Measurements from ENCODE around the gene CYP4F22. TPM values are rescaled to one million over a fixed set of nuclear protein-coding genes. Genes with fewer than 3 reads are reported as not detected.

Gene CYP4F22
- total RNA-seq, 2 donors from 2014 or later: 28.9 to 48.1 TPM

- WGBS: 32% methylated on average over 1 of the region's 1 CpG
- no peaks in the 10 kb centered on the region for H3K9me3 ChIP-seq
- H3K36me3 ChIP-seq: no peaks in the 10 kb centered on the region
- intact Hi-C loops (cut with DNase I): no loop called here
- TF ChIP-seq POLR2AphosphoS5 (IDR thresholded peaks at IDR 0.05): peak; percentile 96
- TF ChIP-seq POLR2A (IDR thresholded peaks at IDR 0.05): no peak
- TF ChIP-seq CTCF (IDR thresholded peaks at IDR 0.05): no peak
- H3K27me3 ChIP-seq (replicated peaks; ENCODE audit: insufficient read depth): no peaks in the 10 kb centered on the region
- H3K27ac ChIP-seq: peak overlapping the region; percentile 49 to 81
- H3K4me1 ChIP-seq (replicated peaks): no peaks in the 10 kb centered on the region
- DNase-seq (ENCODE audit: low spot score): peak; percentile 74
- no peak overlapping the region for H3K4me3 ChIP-seq
These were observed 13.2 kb upstream of the CYP4F22 start for GRCh38 chr19:15495151-15495550.

GRCh38 chr19:15498156-15498858, 10.0 kb upstream of the CYP4F22 start:
- no peak overlapping the region for H3K4me3 ChIP-seq
- DNase-seq (ENCODE audit: low spot score): peak; percentile 34
- TF ChIP-seq POLR2AphosphoS5 (IDR thresholded peaks at IDR 0.05) (peak; percentile 51), POLR2A (IDR thresholded peaks at IDR 0.05) (no peak), CTCF (IDR thresholded peaks at IDR 0.05) (no peak)
- H3K36me3 ChIP-seq: no peaks in the 10 kb centered on the region
- no peaks in the 10 kb centered on the region for H3K4me1 ChIP-seq (replicated peaks)
- H3K27me3 ChIP-seq (replicated peaks; ENCODE audit: insufficient read depth): no peaks in the 10 kb centered on the region
- intact Hi-C loops (cut with DNase I): no loop called here
- peak overlapping the region; percentile 12 to 30 for H3K27ac ChIP-seq
- 56% methylated on average over 10 of the region's 10 CpGs for WGBS
- no peaks in the 10 kb centered on the region for H3K9me3 ChIP-seq

GRCh38 chr19:15498910-15499309, 9.4 kb upstream of the CYP4F22 start:
- peak overlapping the region in 1 of 2 donors; percentile 30 for H3K27ac ChIP-seq
- no peaks in the 10 kb centered on the region for H3K4me1 ChIP-seq (replicated peaks)
- intact Hi-C loops (cut with DNase I): no loop called here
- no peaks in the 10 kb centered on the region for H3K9me3 ChIP-seq
- H3K27me3 ChIP-seq (replicated peaks; ENCODE audit: insufficient read depth): no peaks in the 10 kb centered on the region
- no peaks in the 10 kb centered on the region for H3K36me3 ChIP-seq
- DNase-seq (ENCODE audit: low spot score): no peak
- TF ChIP-seq CTCF (IDR thresholded peaks at IDR 0.05): no peak
- no peak overlapping the region for H3K4me3 ChIP-seq
- 56% methylated on average over 6 of the region's 6 CpGs for WGBS

- Histone ChIP-seq H3K4me3 (no peak overlapping the region), H3K27ac (no peak overlapping the region), H3K9me3 (no peaks in the 10 kb centered on the region), H3K27me3 (replicated peaks; ENCODE audit: insufficient read depth) (no peaks in the 10 kb centered on the region), H3K4me1 (replicated peaks) (no peaks in the 10 kb centered on the region), H3K36me3 (no peaks in the 10 kb centered on the region)
- intact Hi-C loops (cut with DNase I): no loop called here
- DNase-seq (ENCODE audit: low spot score): no peak
- WGBS: 50% methylated on average over 1 of the region's 1 CpG
- TF ChIP-seq POLR2AphosphoS5 (IDR thresholded peaks at IDR 0.05) (no peak), POLR2A (IDR thresholded peaks at IDR 0.05) (no peak), CTCF (IDR thresholded peaks at IDR 0.05) (no peak)
These were observed 6.7 kb upstream of the CYP4F22 start for GRCh38 chr19:15501596-15501995.

- intact Hi-C loops (cut with DNase I): no loop called here
- H3K9me3 ChIP-seq: no peaks in the 10 kb centered on the region
- no peak overlapping the region for H3K4me3 ChIP-seq
- H3K4me1 ChIP-seq (replicated peaks): no peaks in the 10 kb centered on the region
- no peak for DNase-seq (ENCODE audit: low spot score)
- no peak overlapping the region for H3K27ac ChIP-seq
- 77% methylated on average over 1 of the region's 1 CpG for WGBS
- no peaks in the 10 kb centered on the region for H3K27me3 ChIP-seq (replicated peaks; ENCODE audit: insufficient read depth)
- H3K36me3 ChIP-seq: no peaks in the 10 kb centered on the region
- TF ChIP-seq POLR2A (IDR thresholded peaks at IDR 0.05): no peak
These were observed 6.1 kb upstream of the CYP4F22 start for GRCh38 chr19:15502264-15502663.

All from prostate gland (tissue), 2 donors.